K562 (cell line): ENCODE data around the gene APC2. TPM values are rescaled to one million over a fixed set of nuclear protein-coding genes. Genes with fewer than 3 reads are reported as not detected.

Experiments used
- DPF2 ChIP-seq: fragments of 450-650 bp; IDR thresholded peaks from 2 replicates; pipeline ENCODE4 v1.6.1; 2016
- HDAC2 ChIP-seq: fragments of 450-650 bp; IDR thresholded peaks from 2 replicates; pipeline ENCODE4 v1.6.1; 2016; ENCODE audit warnings: mild to moderate bottlenecking
- HDAC3 ChIP-seq: fragments of 450-650 bp; IDR thresholded peaks from 2 replicates; pipeline ENCODE4 v1.6.1; 2018; ENCODE audit warnings: borderline replicate concordance, mild to moderate bottlenecking, moderate library complexity; ENCODE audit not compliant: partially characterized antibody
- L3MBTL2 ChIP-seq: fragments of 450-650 bp; IDR thresholded peaks from 2 replicates; pipeline ENCODE4 v1.6.1; 2016; ENCODE audit warnings: mild to moderate bottlenecking, moderate library complexity
- RBFOX2 ChIP-seq: fragments of 200-400 bp; formaldehyde crosslinking; IDR thresholded peaks from 2 replicates; pipeline ENCODE4 v1.6.1; 2017; ENCODE audit warnings: low read depth, mild to moderate bottlenecking, low read length, moderate library complexity
- RFX7 ChIP-seq: fragments of 250-450 bp; sonication (Bioruptor Pico); IDR thresholded peaks from 2 replicates; pipeline ENCODE4 v1.5.1; 2021; ENCODE audit warnings: mild to moderate bottlenecking
- SMC3 ChIP-seq: conservative IDR thresholded peaks from 2 replicates; pipeline ENCODE4 v1.6.1; 2011; ENCODE audit warnings: low read depth, low read length, improper control_type of control experiment; ENCODE audit not compliant: insufficient read depth
- SOX6 ChIP-seq: fragments of 450-650 bp; IDR thresholded peaks from 2 replicates; pipeline ENCODE4 v1.6.1; 2014; ENCODE audit warnings: mild to moderate bottlenecking
- TOE1 ChIP-seq, 2 experiments: fragments of 450-650 bp in 1 of 2; sonication (generic) in 1 of 2; formaldehyde crosslinking in 1 of 2; IDR thresholded peaks; 2 replicates each; pipeline versions ENCODE4 v1.7.1 to v1.8.0; 2016 to 2022; ENCODE audit warnings: borderline replicate concordance in 2 of 2, mild to moderate bottlenecking in 2 of 2, antibody characterized with exemption in 1 of 2, inconsistent platforms in 1 of 2, low read depth in 1 of 2, missing genetic modification reagents in 1 of 2, moderate library complexity in 1 of 2
- YY1 ChIP-seq, 3 experiments: IDR thresholded peaks; 2 replicates each; pipeline ENCODE4 v1.6.1; 2011; ENCODE audit warnings: low read length in 2 of 3, mild to moderate bottlenecking in 2 of 3, moderate library complexity in 2 of 3, borderline replicate concordance in 1 of 3, control low read depth in 1 of 3, low read depth in 1 of 3; ENCODE audit not compliant: insufficient read depth in 3 of 3, insufficient replicate concordance in 2 of 3, control insufficient read depth in 1 of 3, insufficient read length in 1 of 3; ENCODE audit errors: extremely low read depth in 1 of 3
- ZFX ChIP-seq: sonication (generic); formaldehyde crosslinking; IDR thresholded peaks from 2 replicates; pipeline ENCODE4 v1.8.0; 2022; ENCODE audit warnings: mild to moderate bottlenecking, missing genetic modification reagents, moderate library complexity
- ZNF589 ChIP-seq: fragments of 200-800 bp; sonication (Bioruptor generic); IDR thresholded peaks from 2 replicates; pipeline ENCODE4 v1.6.1; 2016; ENCODE audit warnings: low read depth, missing genetic modification characterization, missing compliant biosample characterization
- polyA plus RNA-seq, 8 experiments: library from polyadenylated mRNA; depleted of rRNA in 4 of 8; stranded (reverse) in 5 of 8; unstranded in 3 of 8; fragments of >200 nt; fragmentation: Nextera tagmentation in 2 of 8; fragmentation: Illumina TruSeq in 1 of 8; extraction: Ambion mirVana in 2 of 8; extraction: Trizol in 1 of 8; gene quantifications; 2 replicates each; pipeline versions ENCODE4 v1.2.1 to v1.2.3, GENCODE V29; 2011 to 2014; ENCODE audit warnings: inconsistent platforms in 1 of 8, missing spikeins in 1 of 8
- total RNA-seq, 7 experiments: library from RNA; depleted of rRNA in 6 of 7; stranded (reverse); fragments of >200 nt in 6 of 7; fragmentation: Illumina TruSeq in 2 of 7; extraction: Trizol in 2 of 7; gene quantifications; 2 replicates each; pipeline versions ENCODE4 v1.2.1 to v1.2.3, GENCODE V29; 2011 to 2021; ENCODE audit warnings: low replicate concordance in 1 of 7
- TF ChIP-seq, protein P1 (sequence below): sonication (generic); formaldehyde crosslinking; IDR thresholded peaks from 2 replicates; pipeline ENCODE4 v1.8.0; 2022; ENCODE audit warnings: mild to moderate bottlenecking, missing genetic modification reagents
- TF ChIP-seq, protein P2 (sequence below): fragments of 450-650 bp; conservative IDR thresholded peaks from 2 replicates; pipeline ENCODE4 v1.6.1; 2016; ENCODE audit warnings: missing genetic modification characterization, low read depth, mild to moderate bottlenecking, control low read depth, missing compliant biosample characterization
- TF ChIP-seq, protein P3 (sequence below), 3 experiments: fragments of 200-800 bp in 1 of 3; sonication (Bioruptor generic) in 1 of 3; sonication (generic) in 1 of 3; formaldehyde crosslinking in 1 of 3; IDR thresholded peaks; 2 replicates each; pipeline versions ENCODE4 v1.6.1 to v1.8.0; 2016 to 2022; ENCODE audit warnings: mild to moderate bottlenecking in 2 of 3, missing compliant biosample characterization in 2 of 3, missing genetic modification characterization in 2 of 3, missing genetic modification reagents in 1 of 3
- TF ChIP-seq, protein P4 (sequence below): fragments of 250-450 bp; sonication (Bioruptor Pico); IDR thresholded peaks from 2 replicates; pipeline ENCODE4 v1.4.0; 2020; ENCODE audit warnings: mild to moderate bottlenecking

APC2 gene
- total and polyA plus RNA-seq, 9 of the 15 experiments (the other 6 are each of a cell fraction or from before 2014, with no cell fraction given), result 0.01 to 0.40 (median 0.05) TPM; not detected in 3

DNA sequence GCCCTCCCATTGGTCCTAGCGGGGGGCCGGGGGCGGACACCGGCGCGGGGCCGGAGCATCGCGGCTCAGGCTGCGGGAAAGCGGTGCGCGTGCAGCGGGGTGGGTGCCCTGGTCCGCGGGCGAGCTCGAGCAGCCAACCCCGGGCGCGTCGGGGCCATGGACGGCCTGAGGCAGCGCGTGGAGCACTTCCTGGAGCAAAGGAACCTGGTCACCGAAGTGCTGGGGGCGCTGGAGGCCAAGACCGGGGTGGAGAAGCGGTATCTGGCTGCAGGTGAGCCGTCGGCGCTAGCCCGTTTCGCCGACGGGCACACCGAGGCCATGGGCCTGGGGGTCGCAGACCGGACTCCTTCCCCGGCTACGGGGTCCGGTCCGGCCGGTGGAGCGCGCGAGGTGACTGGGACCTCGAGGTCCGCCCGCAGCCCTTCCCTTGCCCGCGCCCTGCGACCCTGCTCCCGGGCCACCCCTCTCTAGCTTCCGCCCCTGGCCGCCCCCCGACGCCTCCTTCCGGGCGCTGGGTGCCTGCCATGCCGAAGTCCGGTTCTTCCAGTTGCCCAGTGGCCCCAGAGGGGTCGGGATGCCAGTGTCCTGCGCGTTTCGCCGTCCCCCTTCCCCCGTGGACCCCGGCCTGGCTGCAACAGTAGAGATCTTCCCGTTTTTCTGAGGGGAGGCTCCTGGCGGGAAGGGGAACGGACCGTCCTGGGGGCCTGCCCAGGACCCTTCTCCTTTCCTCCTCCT, 41.4 kb downstream of the APC2 start, which contains the start of gene REEP6 (continued):
- TF ChIP-seq HDAC3, result no peak
- TF ChIP-seq, protein P1, sequence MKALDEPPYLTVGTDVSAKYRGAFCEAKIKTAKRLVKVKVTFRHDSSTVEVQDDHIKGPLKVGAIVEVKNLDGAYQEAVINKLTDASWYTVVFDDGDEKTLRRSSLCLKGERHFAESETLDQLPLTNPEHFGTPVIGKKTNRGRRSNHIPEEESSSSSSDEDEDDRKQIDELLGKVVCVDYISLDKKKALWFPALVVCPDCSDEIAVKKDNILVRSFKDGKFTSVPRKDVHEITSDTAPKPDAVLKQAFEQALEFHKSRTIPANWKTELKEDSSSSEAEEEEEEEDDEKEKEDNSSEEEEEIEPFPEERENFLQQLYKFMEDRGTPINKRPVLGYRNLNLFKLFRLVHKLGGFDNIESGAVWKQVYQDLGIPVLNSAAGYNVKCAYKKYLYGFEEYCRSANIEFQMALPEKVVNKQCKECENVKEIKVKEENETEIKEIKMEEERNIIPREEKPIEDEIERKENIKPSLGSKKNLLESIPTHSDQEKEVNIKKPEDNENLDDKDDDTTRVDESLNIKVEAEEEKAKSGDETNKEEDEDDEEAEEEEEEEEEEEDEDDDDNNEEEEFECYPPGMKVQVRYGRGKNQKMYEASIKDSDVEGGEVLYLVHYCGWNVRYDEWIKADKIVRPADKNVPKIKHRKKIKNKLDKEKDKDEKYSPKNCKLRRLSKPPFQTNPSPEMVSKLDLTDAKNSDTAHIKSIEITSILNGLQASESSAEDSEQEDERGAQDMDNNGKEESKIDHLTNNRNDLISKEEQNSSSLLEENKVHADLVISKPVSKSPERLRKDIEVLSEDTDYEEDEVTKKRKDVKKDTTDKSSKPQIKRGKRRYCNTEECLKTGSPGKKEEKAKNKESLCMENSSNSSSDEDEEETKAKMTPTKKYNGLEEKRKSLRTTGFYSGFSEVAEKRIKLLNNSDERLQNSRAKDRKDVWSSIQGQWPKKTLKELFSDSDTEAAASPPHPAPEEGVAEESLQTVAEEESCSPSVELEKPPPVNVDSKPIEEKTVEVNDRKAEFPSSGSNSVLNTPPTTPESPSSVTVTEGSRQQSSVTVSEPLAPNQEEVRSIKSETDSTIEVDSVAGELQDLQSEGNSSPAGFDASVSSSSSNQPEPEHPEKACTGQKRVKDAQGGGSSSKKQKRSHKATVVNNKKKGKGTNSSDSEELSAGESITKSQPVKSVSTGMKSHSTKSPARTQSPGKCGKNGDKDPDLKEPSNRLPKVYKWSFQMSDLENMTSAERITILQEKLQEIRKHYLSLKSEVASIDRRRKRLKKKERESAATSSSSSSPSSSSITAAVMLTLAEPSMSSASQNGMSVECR (CRISPR knock-in tag), result peak; percentile 45; the same call in 1 of the 2 replicates
- TF ChIP-seq L3MBTL2, result peak; percentile 70
- TF ChIP-seq SOX6, result peak; percentile 40; the same call in 1 of the 2 replicates
- TF ChIP-seq ZNF589 (CRISPR knock-in tag), result no peak
- TF ChIP-seq, protein P2, sequence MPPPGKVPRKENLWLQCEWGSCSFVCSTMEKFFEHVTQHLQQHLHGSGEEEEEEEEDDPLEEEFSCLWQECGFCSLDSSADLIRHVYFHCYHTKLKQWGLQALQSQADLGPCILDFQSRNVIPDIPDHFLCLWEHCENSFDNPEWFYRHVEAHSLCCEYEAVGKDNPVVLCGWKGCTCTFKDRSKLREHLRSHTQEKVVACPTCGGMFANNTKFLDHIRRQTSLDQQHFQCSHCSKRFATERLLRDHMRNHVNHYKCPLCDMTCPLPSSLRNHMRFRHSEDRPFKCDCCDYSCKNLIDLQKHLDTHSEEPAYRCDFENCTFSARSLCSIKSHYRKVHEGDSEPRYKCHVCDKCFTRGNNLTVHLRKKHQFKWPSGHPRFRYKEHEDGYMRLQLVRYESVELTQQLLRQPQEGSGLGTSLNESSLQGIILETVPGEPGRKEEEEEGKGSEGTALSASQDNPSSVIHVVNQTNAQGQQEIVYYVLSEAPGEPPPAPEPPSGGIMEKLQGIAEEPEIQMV, result no peak
- no peak for TF ChIP-seq SMC3
- TF ChIP-seq, protein P3, sequence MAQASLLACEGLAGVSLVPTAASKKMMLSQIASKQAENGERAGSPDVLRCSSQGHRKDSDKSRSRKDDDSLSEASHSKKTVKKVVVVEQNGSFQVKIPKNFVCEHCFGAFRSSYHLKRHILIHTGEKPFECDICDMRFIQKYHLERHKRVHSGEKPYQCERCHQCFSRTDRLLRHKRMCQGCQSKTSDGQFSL (CRISPR knock-in tag; IDR thresholded peaks at IDR 0.05), result no peak
- TF ChIP-seq, protein P3 (tag; IDR thresholded peaks at IDR 0.05), result peak in 1 of 2 experiments; percentile 18; a peak in 1 of 4 replicates
- TF ChIP-seq RBFOX2, result peak; percentile 84
- TF ChIP-seq, protein P4, sequence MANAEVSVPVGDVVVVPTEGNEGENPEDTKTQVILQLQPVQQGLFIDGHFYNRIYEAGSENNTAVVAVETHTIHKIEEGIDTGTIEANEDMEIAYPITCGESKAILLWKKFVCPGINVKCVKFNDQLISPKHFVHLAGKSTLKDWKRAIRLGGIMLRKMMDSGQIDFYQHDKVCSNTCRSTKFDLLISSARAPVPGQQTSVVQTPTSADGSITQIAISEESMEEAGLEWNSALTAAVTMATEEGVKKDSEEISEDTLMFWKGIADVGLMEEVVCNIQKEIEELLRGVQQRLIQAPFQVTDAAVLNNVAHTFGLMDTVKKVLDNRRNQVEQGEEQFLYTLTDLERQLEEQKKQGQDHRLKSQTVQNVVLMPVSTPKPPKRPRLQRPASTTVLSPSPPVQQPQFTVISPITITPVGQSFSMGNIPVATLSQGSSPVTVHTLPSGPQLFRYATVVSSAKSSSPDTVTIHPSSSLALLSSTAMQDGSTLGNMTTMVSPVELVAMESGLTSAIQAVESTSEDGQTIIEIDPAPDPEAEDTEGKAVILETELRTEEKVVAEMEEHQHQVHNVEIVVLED, result no peak
- peak in 1 of 3 experiments; percentile 23 for TF ChIP-seq YY1 (IDR thresholded peaks at IDR 0.05; ENCODE audit: borderline replicate concordance in 1 of 3, control insufficient read depth in 1 of 3, extremely low read depth in 1 of 3, insufficient read depth in 3 of 3, insufficient read length in 1 of 3, insufficient replicate concordance in 2 of 3, low read depth in 1 of 3, low read length in 2 of 3)
- TF ChIP-seq DPF2, result no peak
- TF ChIP-seq TOE1 (IDR thresholded peaks at IDR 0.05; ENCODE audit: borderline replicate concordance), result peak; percentile 22; the same call in 1 of the 2 replicates
- TF ChIP-seq TOE1 (CRISPR knock-in tag; IDR thresholded peaks at IDR 0.05; ENCODE audit: borderline replicate concordance, low read depth), result peak; percentile 73; the same call in 1 of the 2 replicates
- peak; percentile 35; the same call in 1 of the 2 replicates for TF ChIP-seq ZFX (CRISPR knock-in tag)
- TF ChIP-seq HDAC2, result no peak
- TF ChIP-seq RFX7 (CRISPR knock-in tag), result no peak
